Dermis blood vessel endothelial cell (primary cell): Measurements from ENCODE around the gene FNIP2. TPM values are rescaled to one million over a fixed set of nuclear protein-coding genes. Genes with fewer than 3 reads are reported as not detected.
A peak's percentile ranks its signal among the peaks of the same experiment; 100 is the strongest.
"Not testable (repeated sequence)": the region's sequence is repeated elsewhere in the genome, so short reads cannot be mapped to it uniquely, and the experiment has no call there.

ENCODE experiments used
- DNase-seq: peaks from one replicate; pipeline ENCODE4 v3.0.0; 2010
- total RNA-seq: library from RNA; depleted of rRNA; stranded (reverse); fragments of >200 nt; gene quantifications from 2 replicates; pipeline ENCODE4 v1.2.3, GENCODE V29; 2014

The FNIP2 gene
- total RNA-seq, 1 donor from 2014 or later = 62.3 TPM

- not testable (repeated sequence) for DNase-seq
These were observed 24.6 kb downstream of the FNIP2 start for GRCh38 chr4:158793430-158793829.

- DNase-seq = peak; percentile 47
These were observed 27.7 kb downstream of the FNIP2 start for GRCh38 chr4:158796370-158797140.

- no peak for DNase-seq
These were observed 29.2 kb downstream of the FNIP2 start for GRCh38 chr4:158798062-158798461.

GRCh38 chr4:158799013-158799770 is 30.4 kb downstream of the FNIP2 start:
- no peak for DNase-seq

- DNase-seq = no peak
These were observed 31.0 kb downstream of the FNIP2 start for GRCh38 chr4:158799856-158800255.

- DNase-seq = no peak
These were observed 32.2 kb downstream of the FNIP2 start for GRCh38 chr4:158801066-158801465.

- DNase-seq = no peak
These were observed 32.9 kb downstream of the FNIP2 start for GRCh38 chr4:158801677-158802076.

- no peak for DNase-seq
These were observed 34.1 kb downstream of the FNIP2 start for GRCh38 chr4:158802914-158803313.

GRCh38 chr4:158805635-158806471 is 37.0 kb downstream of the FNIP2 start:
- no peak for DNase-seq

- DNase-seq = no peak
These were observed 38.9 kb downstream of the FNIP2 start for GRCh38 chr4:158807691-158808090.

GRCh38 chr4:158808399-158808798 is 39.6 kb downstream of the FNIP2 start:
- DNase-seq = no peak

GRCh38 chr4:158809208-158809607 is 40.4 kb downstream of the FNIP2 start:
- DNase-seq = not testable (repeated sequence)

GRCh38 chr4:158809611-158810486 is 41.0 kb downstream of the FNIP2 start:
- DNase-seq = peak; percentile 80

- peak; percentile 93 for DNase-seq
These were observed 41.8 kb downstream of the FNIP2 start for GRCh38 chr4:158810487-158811215.

- no peak for DNase-seq
These were observed 42.4 kb downstream of the FNIP2 start for GRCh38 chr4:158811216-158811540.

- DNase-seq = no peak
These were observed 42.9 kb downstream of the FNIP2 start for GRCh38 chr4:158811704-158812103.

- no peak for DNase-seq
These were observed 43.3 kb downstream of the FNIP2 start for GRCh38 chr4:158812133-158812532.

- no peak for DNase-seq
These were observed 43.7 kb downstream of the FNIP2 start for GRCh38 chr4:158812543-158812942.

GRCh38 chr4:158813113-158813512 is 44.3 kb downstream of the FNIP2 start:
- no peak for DNase-seq

GRCh38 chr4:158814207-158814606 is 45.4 kb downstream of the FNIP2 start:
- no peak for DNase-seq

- DNase-seq = no peak
These were observed 46.0 kb downstream of the FNIP2 start for GRCh38 chr4:158814636-158815330.
